GM04504 (cell line): ENCODE results near the gene NTN3.
"Not testable (repeated sequence)": the region's sequence is repeated elsewhere in the genome, so short reads cannot be mapped to it uniquely, and the experiment has no call there.

Source experiments
- DNase-seq: peaks from one replicate; pipeline ENCODE4 v3.0.0-alpha.2; 2012; ENCODE audit warnings: low read depth

The NTN3 gene

GRCh38 chr16:2479996-2480395 lies 8.9 kb downstream of the NTN3 start:
- DNase-seq: not testable (repeated sequence)

- DNase-seq: no peak
Observed at GRCh38 chr16:2480948-2481347, 9.9 kb downstream of the NTN3 start.

GRCh38 chr16:2481676-2482075 lies 10.6 kb downstream of the NTN3 start:
- no peak for DNase-seq

- DNase-seq: no peak
Observed at GRCh38 chr16:2482249-2482648, 11.2 kb downstream of the NTN3 start.

GRCh38 chr16:2482708-2483534 lies 11.8 kb downstream of the NTN3 start:
- DNase-seq: peak; percentile 61

GRCh38 chr16:2483939-2484897 lies 13.1 kb downstream of the NTN3 start:
- DNase-seq: no peak

- no peak for DNase-seq
Observed at GRCh38 chr16:2484898-2485508, 13.9 kb downstream of the NTN3 start.

GRCh38 chr16:2485811-2486507 lies 14.9 kb downstream of the NTN3 start:
- no peak for DNase-seq

GRCh38 chr16:2486645-2487516 lies 15.8 kb downstream of the NTN3 start:
- no peak for DNase-seq

- DNase-seq: no peak
Observed at GRCh38 chr16:2487517-2487842, 16.4 kb downstream of the NTN3 start.

GRCh38 chr16:2487903-2488531 lies 16.9 kb downstream of the NTN3 start:
- DNase-seq: no peak

GRCh38 chr16:2489581-2489980 lies 18.5 kb downstream of the NTN3 start:
- DNase-seq: no peak

GRCh38 chr16:2490190-2491105 lies 19.4 kb downstream of the NTN3 start:
- DNase-seq: no peak

GRCh38 chr16:2492292-2492691 lies 21.2 kb downstream of the NTN3 start:
- no peak for DNase-seq

GRCh38 chr16:2493605-2494004 lies 22.5 kb downstream of the NTN3 start:
- no peak for DNase-seq

- DNase-seq: no peak
Observed at GRCh38 chr16:2494616-2495015, 23.5 kb downstream of the NTN3 start.

- DNase-seq: no peak
Observed at GRCh38 chr16:2495041-2495440, 23.9 kb downstream of the NTN3 start.

GRCh38 chr16:2496223-2497115 lies 25.4 kb downstream of the NTN3 start:
- no peak for DNase-seq
